GM21360 (cell line): ENCODE results near the gene ASCC1.
"Not testable (repeated sequence)": the region's sequence is repeated elsewhere in the genome, so short reads cannot be mapped to it uniquely, and the experiment has no call there.

Source experiments
- ATAC-seq: cut with Tn5 transposase; IDR thresholded peaks from one replicate; pipeline ENCODE4 v1.9.1; 2021; ENCODE audit warnings: mild to moderate bottlenecking, moderate library complexity; ENCODE audit not compliant: unreplicated experiment

The ASCC1 gene

GRCh38 chr10:72223743-72224101, 7.6 kb upstream of the ASCC1 start:
- no peak for ATAC-seq

- no peak for ATAC-seq
Observed at GRCh38 chr10:72221278-72221677, 5.2 kb upstream of the ASCC1 start.

- ATAC-seq: no peak
Observed at GRCh38 chr10:72220637-72221036, 4.6 kb upstream of the ASCC1 start.

GRCh38 chr10:72219235-72219814, 3.2 kb upstream of the ASCC1 start:
- ATAC-seq: no peak

- ATAC-seq: no peak
Observed at GRCh38 chr10:72218726-72219125, 2.6 kb upstream of the ASCC1 start.

- ATAC-seq: no peak
Observed at GRCh38 chr10:72218325-72218724, 2.2 kb upstream of the ASCC1 start.

- not testable (repeated sequence) for ATAC-seq
Observed at GRCh38 chr10:72211832-72212231, 4.2 kb downstream of the ASCC1 start.

GRCh38 chr10:72211381-72211780, 4.7 kb downstream of the ASCC1 start:
- not testable (repeated sequence) for ATAC-seq

- not testable (repeated sequence) for ATAC-seq
Observed at GRCh38 chr10:72208526-72208925, 7.5 kb downstream of the ASCC1 start.

GRCh38 chr10:72206511-72207229, 9.4 kb downstream of the ASCC1 start:
- ATAC-seq: no peak

- ATAC-seq: no peak
Observed at GRCh38 chr10:72204724-72205123, 11.4 kb downstream of the ASCC1 start.

- no peak for ATAC-seq
Observed at GRCh38 chr10:72204296-72204695, 11.8 kb downstream of the ASCC1 start.

GRCh38 chr10:72201293-72201692, 14.8 kb downstream of the ASCC1 start:
- ATAC-seq: no peak

- ATAC-seq: no peak
Observed at GRCh38 chr10:72200883-72201282, 15.2 kb downstream of the ASCC1 start.

GRCh38 chr10:72194949-72195348, 21.1 kb downstream of the ASCC1 start:
- no peak for ATAC-seq

- no peak for ATAC-seq
Observed at GRCh38 chr10:72186982-72187330, 29.1 kb downstream of the ASCC1 start.

- no peak for ATAC-seq
Observed at GRCh38 chr10:72186258-72186981, 29.7 kb downstream of the ASCC1 start.

- no peak for ATAC-seq
Observed at GRCh38 chr10:72184156-72184555, 31.9 kb downstream of the ASCC1 start.

- ATAC-seq: no peak
Observed at GRCh38 chr10:72177454-72177853, 38.6 kb downstream of the ASCC1 start.

- ATAC-seq: no peak
Observed at GRCh38 chr10:72176701-72177100, 39.4 kb downstream of the ASCC1 start.

- ATAC-seq: no peak
Observed at GRCh38 chr10:72175149-72175548, 40.9 kb downstream of the ASCC1 start.

GRCh38 chr10:72174297-72174662, 41.8 kb downstream of the ASCC1 start:
- no peak for ATAC-seq
